GM23338 (cell line): ENCODE measurements around the gene ATF1. TPM values are rescaled to one million over a fixed set of nuclear protein-coding genes. Genes with fewer than 3 reads are reported as not detected.

Experiments used
- ATAC-seq: fragments of 200-7000 bp; cut with Tn5 transposase; 3 replicates; pipeline ENCODE4 v1.9.1; 2020
- DNase-seq: peaks from one replicate; pipeline ENCODE4 v3.0.0-alpha.2; 2015; ENCODE audit warnings: low spot score
- H2AFZ ChIP-seq: fragments of 200-600 bp; sonication (generic); 2 replicates; pipeline ENCODE4 v1.8.0; 2016; ENCODE audit warnings: antibody characterized with exemption, mild to moderate bottlenecking, moderate library complexity
- H3F3A ChIP-seq: fragments of 200-600 bp; sonication (generic); replicated peaks from 2 replicates; pipeline ENCODE4 v1.8.0; 2017; ENCODE audit warnings: antibody characterized with exemption, mixed run types, low read depth
- H3K27ac ChIP-seq: fragments of 200-600 bp; sonication (generic); 2 replicates; pipeline ENCODE4 v1.6.1; 2016; ENCODE audit warnings: low read depth
- H3K27me3 ChIP-seq: fragments of 200-600 bp; sonication (generic); 2 replicates; pipeline ENCODE4 v1.8.0; 2016; ENCODE audit warnings: mild to moderate bottlenecking, mixed run types, moderate library complexity; ENCODE audit not compliant: insufficient read depth
- H3K36me3 ChIP-seq: fragments of 200-600 bp; sonication (generic); 2 replicates; pipeline ENCODE4 v1.8.0; 2016; ENCODE audit warnings: mild to moderate bottlenecking; ENCODE audit not compliant: insufficient read depth
- H3K4me1 ChIP-seq: fragments of 200-600 bp; sonication (generic); 2 replicates; pipeline ENCODE4 v1.8.0; 2016; ENCODE audit warnings: mild to moderate bottlenecking, moderate library complexity; ENCODE audit not compliant: insufficient read depth
- H3K4me2 ChIP-seq: fragments of 200-600 bp; sonication (generic); 2 replicates; pipeline ENCODE4 v1.7.1; 2017; ENCODE audit warnings: mixed run types
- H3K4me3 ChIP-seq: fragments of 200-600 bp; sonication (generic); 2 replicates; pipeline ENCODE4 v1.6.1; 2016; ENCODE audit warnings: mixed run types
- H3K79me2 ChIP-seq: fragments of 200-600 bp; sonication (generic); replicated peaks from 2 replicates; pipeline ENCODE4 v1.8.0; 2017; ENCODE audit warnings: mild to moderate bottlenecking; ENCODE audit not compliant: insufficient read depth
- H3K9me2 ChIP-seq: fragments of 200-600 bp; sonication (generic); 2 replicates; pipeline ENCODE4 v1.8.0; 2017; ENCODE audit not compliant: insufficient read depth
- H4K20me1 ChIP-seq: fragments of 200-600 bp; sonication (generic); replicated peaks from 2 replicates; pipeline ENCODE4 v1.8.0; 2017; ENCODE audit warnings: mild to moderate bottlenecking; ENCODE audit not compliant: insufficient read depth
- H3K27ac Mint-ChIP-seq: 2 replicates; pipeline ENCODE4 v1.8.0; 2020; ENCODE audit warnings: inconsistent platforms, mild to moderate bottlenecking, moderate library complexity, mixed read lengths
- H3K27me3 Mint-ChIP-seq: 3 replicates; pipeline ENCODE4 v1.8.0; 2022; ENCODE audit warnings: low read depth, mild to moderate bottlenecking, moderate library complexity, mixed read lengths, inconsistent platforms; ENCODE audit not compliant: insufficient read depth, poor library complexity
- H3K36me3 Mint-ChIP-seq: 3 replicates; pipeline ENCODE4 v1.8.0; 2021; ENCODE audit warnings: low read depth, mild to moderate bottlenecking, inconsistent platforms, moderate library complexity, mixed read lengths
- H3K4me1 Mint-ChIP-seq: 3 replicates; pipeline ENCODE4 v1.8.0; 2020; ENCODE audit warnings: mild to moderate bottlenecking, inconsistent platforms, mixed read lengths
- H3K4me3 Mint-ChIP-seq: 3 replicates; pipeline ENCODE4 v1.8.0; 2021; ENCODE audit warnings: moderate library complexity, mild to moderate bottlenecking, inconsistent platforms, mixed read lengths
- H3K9me3 Mint-ChIP-seq: 3 replicates; pipeline ENCODE4 v1.8.0; 2020; ENCODE audit warnings: moderate library complexity, mild to moderate bottlenecking, inconsistent platforms, mixed read lengths
- CREB1 ChIP-seq: fragments of 250-450 bp; sonication (Bioruptor Pico); IDR thresholded peaks from 2 replicates; pipeline ENCODE4 v1.5.0; 2020; ENCODE audit warnings: low read depth, mild to moderate bottlenecking, moderate library complexity
- CTCF ChIP-seq, 2 experiments: fragments of 200-600 bp in 1 of 2; sonication (generic) in 1 of 2; conservative IDR thresholded peaks; 2 replicates each; pipeline versions ENCODE4 v1.5.1 to v1.6.1; 2016 to 2017; ENCODE audit warnings: antibody characterized with exemption in 2 of 2, low read depth in 2 of 2, mild to moderate bottlenecking in 2 of 2, moderate library complexity in 1 of 2
- EZH2 ChIP-seq: fragments of 200-600 bp; sonication (generic); IDR thresholded peaks from one replicate; pipeline ENCODE4 v1.8.0; 2017; ENCODE audit warnings: antibody characterized with exemption, mild to moderate bottlenecking, low read depth; ENCODE audit not compliant: unreplicated experiment
- EZH2phosphoT487 ChIP-seq: fragments of 200-600 bp; sonication (generic); IDR thresholded peaks from one replicate; pipeline ENCODE4 v1.8.1; 2018; ENCODE audit warnings: antibody characterized with exemption; ENCODE audit not compliant: unreplicated experiment
- JUNB ChIP-seq: IDR thresholded peaks from one replicate; pipeline ENCODE4 v1.6.1; 2016; ENCODE audit warnings: antibody characterized with exemption; ENCODE audit not compliant: unreplicated experiment
- POLR2AphosphoS5 ChIP-seq: IDR thresholded peaks from 2 replicates; pipeline ENCODE4 v1.6.1; 2016; ENCODE audit warnings: antibody characterized with exemption, low read depth
- REST ChIP-seq: IDR thresholded peaks from one replicate; pipeline ENCODE4 v1.6.1; 2018; ENCODE audit warnings: antibody characterized with exemption; ENCODE audit not compliant: unreplicated experiment
- STAT1 ChIP-seq: IDR thresholded peaks from one replicate; pipeline ENCODE4 v1.6.1; 2016; ENCODE audit warnings: antibody characterized with exemption; ENCODE audit not compliant: unreplicated experiment
- ZNF114 ChIP-seq: fragments of 250-450 bp; sonication (Bioruptor Pico); IDR thresholded peaks from 2 replicates; pipeline ENCODE4 v1.5.0; 2020; ENCODE audit warnings: mild to moderate bottlenecking, moderate library complexity
- ZNF462 ChIP-seq: fragments of 250-450 bp; sonication (Bioruptor Pico); IDR thresholded peaks from 2 replicates; pipeline ENCODE4 v1.5.0; 2020; ENCODE audit warnings: mild to moderate bottlenecking, moderate library complexity
- polyA plus RNA-seq: library from polyadenylated mRNA; unstranded; fragments of >200 nt; fragmentation: Nextera tagmentation; extraction: Ambion mirVana; gene quantifications from 2 replicates; pipeline ENCODE4 v1.2.1, GENCODE V29; 2016
- total RNA-seq: library from RNA; depleted of rRNA; stranded (reverse); fragments of >200 nt; shearing (Covaris generic); gene quantifications from 2 replicates; pipeline ENCODE4 v1.2.3, GENCODE V29; 2014

ATF1 gene
- total and polyA plus RNA-seq, 2 experiments from 2014 or later = 17.5 to 22.7 TPM

GRCh38 chr12:50750366-50750765 lies 13.5 kb upstream of the ATF1 start:
- Histone ChIP-seq H3K27ac (no peak overlapping the region), H3K4me3 (no peak overlapping the region), H3K9me2 (no peaks in the 10 kb centered on the region), H2AFZ (no peak overlapping the region), H3F3A (no peaks in the 10 kb centered on the region; the same call in 1 of the 2 replicates), H3K36me3 (no peaks in the 10 kb centered on the region; the same call in 1 of the 2 replicates), H3K79me2 (no peaks in the 10 kb centered on the region), H3K4me1 (no peaks in the 10 kb centered on the region; the same call in 1 of the 2 replicates), H4K20me1 (0 out of 2 replicates have a peak, but pooled peaks cover 5% of the 10 kb centered on the region), H3K27me3 (no peaks in the 10 kb centered on the region), H3K4me2 (no peak overlapping the region)
- peaks cover 9% of the 10 kb centered on the region for H3K4me1 Mint-ChIP-seq
- no peaks in the 10 kb centered on the region; the same call in 2 of the 3 replicates for H3K9me3 Mint-ChIP-seq
- DNase-seq = no peak
- peaks cover 3% of the 10 kb centered on the region; the same call in 1 of the 3 replicates for H3K36me3 Mint-ChIP-seq
- no peak overlapping the region for H3K27ac Mint-ChIP-seq
- no peak for ATAC-seq
- no peak for TF ChIP-seq STAT1
- no peak for TF ChIP-seq REST
- TF ChIP-seq ZNF114 (CRISPR knock-in tag) = no peak
- no peak for TF ChIP-seq EZH2
- TF ChIP-seq EZH2phosphoT487 = no peak
- no peak for TF ChIP-seq JUNB
- TF ChIP-seq CTCF (conservative IDR thresholded peaks at IDR 0.05; ENCODE audit: low read depth in 2 of 2) = no peak
- TF ChIP-seq POLR2AphosphoS5 = no peak
- TF ChIP-seq CREB1 (CRISPR knock-in tag) = no peak
- no peak for TF ChIP-seq ZNF462 (CRISPR knock-in tag)
- no peak overlapping the region for H3K4me3 Mint-ChIP-seq
- peaks cover 4% of the 10 kb centered on the region for H3K27me3 Mint-ChIP-seq
